HS-5 (cell line): Measurements from ENCODE around the gene LUC7L2.
"Not testable (repeated sequence)": the region's sequence is repeated elsewhere in the genome, so short reads cannot be mapped to it uniquely, and the experiment has no call there.

Source experiments
- DNase-seq: peaks from one replicate; pipeline ENCODE4 v3.0.0-alpha.2; 2012; ENCODE audit warnings: low read depth

LUC7L2 gene, protein sequence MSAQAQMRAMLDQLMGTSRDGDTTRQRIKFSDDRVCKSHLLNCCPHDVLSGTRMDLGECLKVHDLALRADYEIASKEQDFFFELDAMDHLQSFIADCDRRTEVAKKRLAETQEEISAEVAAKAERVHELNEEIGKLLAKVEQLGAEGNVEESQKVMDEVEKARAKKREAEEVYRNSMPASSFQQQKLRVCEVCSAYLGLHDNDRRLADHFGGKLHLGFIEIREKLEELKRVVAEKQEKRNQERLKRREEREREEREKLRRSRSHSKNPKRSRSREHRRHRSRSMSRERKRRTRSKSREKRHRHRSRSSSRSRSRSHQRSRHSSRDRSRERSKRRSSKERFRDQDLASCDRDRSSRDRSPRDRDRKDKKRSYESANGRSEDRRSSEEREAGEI

DNA sequence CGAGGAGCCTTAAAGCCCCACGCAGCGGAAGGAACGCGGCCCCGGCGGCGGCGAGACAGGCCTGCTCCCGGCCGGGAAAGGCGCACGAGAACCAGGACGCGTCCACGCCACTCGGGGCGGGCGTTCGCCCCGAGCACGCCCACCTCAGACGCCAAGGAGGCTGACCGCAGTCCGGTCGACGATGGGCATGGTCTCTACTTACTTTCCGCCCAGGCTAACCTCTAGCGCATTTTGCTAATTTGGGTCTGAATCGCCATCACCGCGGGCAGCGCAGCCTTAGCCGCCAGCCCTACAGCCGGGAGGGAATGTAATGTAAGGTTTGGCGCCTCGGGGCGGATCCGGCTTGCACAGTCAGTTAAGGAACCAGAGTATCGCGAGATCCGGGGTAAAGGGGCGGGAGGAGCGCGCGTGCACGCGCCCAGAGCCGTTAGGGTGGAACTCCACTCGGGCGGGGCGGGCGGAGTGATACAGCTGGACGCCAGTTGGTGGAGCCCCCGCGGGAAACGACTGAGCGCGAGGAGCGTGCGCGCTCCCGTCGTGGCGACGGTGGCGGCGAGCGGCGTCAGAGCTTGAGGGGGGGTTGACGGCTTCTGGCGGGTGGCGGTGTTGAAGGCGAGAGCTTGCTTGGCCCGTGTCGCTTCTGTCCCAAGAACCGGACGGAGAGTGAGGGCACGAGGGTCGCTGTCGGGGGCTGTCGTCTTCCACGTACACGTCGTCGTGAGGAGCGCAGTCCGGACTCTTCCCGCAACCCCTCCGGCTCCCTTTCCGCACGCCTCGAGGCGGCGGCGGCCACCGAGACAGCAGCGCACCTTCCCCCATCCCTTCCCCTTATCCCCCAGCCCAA, at the start of gene LUC7L2:
LUC7L2 (plus strand) TSS at position 529 of the 844 bp plus-strand sequence. CDS start 368 bp downstream, outside the sequence.
- DNase-seq, result peak; percentile 87

DNA sequence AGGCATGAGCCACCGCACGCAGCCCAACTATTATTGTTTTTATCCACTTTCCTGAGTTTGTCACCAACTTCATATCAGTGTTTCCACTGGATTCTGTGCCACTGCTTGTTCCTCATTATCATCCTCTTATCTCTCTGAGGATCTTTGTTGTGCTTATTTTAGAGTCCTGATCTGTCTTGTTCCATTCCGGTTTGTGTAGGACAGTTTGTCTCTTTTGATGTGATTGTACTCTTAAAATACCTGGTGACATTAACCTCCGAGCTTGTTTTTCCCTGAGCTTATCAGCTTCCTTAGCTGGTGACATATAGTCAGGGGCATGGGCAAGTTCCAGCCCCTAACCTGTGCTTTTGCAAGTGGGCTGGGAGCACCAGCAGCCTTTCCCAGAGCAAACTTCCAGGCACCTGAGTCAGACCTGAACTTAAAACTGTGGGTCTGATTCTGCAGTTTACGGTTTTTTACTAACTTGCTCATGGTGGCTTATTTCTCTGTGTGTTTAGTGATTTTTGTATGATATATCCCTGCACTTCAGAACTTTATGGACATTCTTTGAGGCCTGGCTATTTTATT, 41.7 kb upstream of the LUC7L2 start:
- no peak for DNase-seq

DNA sequence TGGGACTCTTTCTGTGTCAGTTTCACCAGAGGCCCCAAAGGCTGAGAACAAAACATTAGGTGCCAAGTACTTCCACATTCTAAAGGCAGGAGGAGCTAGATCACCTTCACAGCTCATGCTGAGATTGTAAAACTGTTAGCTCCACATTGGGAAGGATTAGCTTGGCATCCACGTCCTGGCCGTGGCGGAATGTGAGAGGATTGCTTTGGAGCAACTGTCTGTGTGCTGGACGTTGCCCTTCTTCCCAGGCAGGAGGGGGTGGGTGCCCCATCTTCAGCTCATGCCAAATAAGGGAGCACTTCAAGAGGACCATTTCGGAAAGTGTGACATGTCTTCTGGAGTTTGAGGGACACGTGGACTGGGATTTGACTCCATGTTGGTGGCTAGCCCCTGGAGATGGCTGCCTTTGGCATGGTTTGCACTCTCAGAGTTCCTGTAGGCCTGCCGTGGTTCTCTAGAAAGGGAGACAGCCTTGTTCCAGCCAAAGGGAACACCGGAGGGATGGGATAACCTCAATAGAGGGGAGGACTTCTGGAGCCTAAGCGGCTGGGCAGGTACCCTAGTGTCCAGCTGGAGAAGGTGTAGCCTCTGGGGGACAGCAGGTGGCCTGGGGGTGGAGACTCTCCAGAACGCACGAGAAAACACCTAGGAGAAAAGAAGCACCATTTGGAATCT, 38.5 kb upstream of the LUC7L2 start:
- no peak for DNase-seq

DNA sequence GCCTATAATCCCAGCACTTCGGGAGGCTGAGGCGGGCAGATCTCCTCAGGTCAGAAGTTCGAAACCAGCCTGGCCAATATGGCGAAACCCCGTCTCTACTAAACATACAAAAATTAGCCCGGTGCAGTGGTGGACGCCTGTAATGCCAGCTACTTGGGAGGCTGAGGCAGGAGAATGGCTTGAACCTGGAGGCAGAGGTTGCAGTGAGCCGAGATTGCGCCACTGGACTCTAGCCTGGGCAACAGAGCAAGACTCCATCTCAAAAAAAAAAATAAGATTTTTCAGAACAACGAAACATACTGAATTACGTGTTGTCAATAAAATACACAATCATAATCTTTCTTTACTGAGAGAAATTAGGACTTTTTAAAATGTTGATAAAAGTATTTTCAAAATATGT, 35.0 kb upstream of the LUC7L2 start:
- DNase-seq, result not testable (repeated sequence)

DNA sequence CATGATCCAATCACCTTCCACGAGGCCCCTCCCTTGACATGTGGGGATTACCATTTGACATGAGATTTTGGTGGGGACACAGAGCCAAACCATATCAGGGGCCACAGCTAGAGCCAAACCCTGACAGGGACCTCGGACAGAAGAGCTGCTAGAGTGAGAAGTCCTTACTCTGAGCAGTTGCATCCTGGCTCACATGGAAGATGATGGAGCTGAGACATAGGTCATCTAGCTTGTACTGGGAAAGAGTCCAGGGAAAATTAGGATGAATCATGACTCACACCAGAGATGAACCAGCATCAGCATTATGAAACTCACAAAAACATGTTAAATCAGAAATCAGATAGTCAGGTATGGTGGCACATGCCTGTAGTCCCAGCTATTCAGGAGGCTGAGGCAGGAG, 31.3 kb upstream of the LUC7L2 start:
- DNase-seq, result peak; percentile 71

DNA sequence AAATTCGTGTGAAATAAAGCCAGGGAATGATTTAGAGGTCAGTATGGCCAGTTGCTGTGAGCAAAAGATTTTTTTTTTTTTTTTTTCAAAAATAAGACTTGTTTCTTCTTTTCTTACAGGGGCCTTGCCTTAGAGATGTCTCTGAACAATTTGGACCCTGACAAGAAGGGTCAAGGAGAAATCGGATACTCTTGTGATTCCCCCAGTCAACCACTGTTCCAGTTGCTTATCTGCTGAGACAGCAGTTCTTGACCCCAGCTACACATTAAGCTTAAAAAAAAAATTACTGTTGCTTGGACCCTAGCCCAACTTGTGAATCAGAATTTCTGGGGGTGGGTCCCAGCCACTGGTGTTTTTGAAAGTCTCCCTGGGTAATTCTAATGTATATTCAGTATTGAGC, 30.6 kb upstream of the LUC7L2 start:
- DNase-seq, result no peak

DNA sequence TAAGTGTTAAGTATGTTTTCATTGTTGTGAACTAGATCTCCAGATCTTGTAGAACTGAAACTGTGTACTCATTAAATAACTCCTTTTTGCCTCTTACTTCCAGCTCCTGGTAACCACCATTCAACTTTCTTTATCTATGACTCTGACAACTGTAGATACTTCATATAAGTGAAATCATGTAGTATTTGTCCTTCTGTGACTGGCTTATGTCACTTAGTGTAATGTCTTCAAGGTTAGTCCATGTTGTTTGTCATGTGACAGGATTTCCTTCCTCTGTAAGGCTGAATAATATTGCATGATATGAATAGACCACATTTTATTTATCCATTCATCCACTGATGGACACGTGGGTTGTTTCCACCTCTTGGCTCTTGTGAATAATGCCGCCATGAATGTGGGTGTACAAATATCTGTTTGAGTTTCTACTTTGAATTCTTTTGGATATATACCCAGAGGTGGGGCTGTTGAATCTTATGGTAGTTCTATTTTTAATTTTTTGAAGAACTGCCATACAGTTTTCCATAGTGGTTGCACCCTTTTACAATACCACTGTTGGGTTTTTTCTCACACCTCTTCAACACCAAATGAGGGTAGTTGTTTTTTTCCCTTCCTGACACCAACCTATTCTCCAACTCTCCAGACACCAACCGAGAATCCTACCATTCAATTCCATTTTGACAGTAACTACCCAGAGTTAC, 29.2 kb upstream of the LUC7L2 start:
- no peak for DNase-seq

DNA sequence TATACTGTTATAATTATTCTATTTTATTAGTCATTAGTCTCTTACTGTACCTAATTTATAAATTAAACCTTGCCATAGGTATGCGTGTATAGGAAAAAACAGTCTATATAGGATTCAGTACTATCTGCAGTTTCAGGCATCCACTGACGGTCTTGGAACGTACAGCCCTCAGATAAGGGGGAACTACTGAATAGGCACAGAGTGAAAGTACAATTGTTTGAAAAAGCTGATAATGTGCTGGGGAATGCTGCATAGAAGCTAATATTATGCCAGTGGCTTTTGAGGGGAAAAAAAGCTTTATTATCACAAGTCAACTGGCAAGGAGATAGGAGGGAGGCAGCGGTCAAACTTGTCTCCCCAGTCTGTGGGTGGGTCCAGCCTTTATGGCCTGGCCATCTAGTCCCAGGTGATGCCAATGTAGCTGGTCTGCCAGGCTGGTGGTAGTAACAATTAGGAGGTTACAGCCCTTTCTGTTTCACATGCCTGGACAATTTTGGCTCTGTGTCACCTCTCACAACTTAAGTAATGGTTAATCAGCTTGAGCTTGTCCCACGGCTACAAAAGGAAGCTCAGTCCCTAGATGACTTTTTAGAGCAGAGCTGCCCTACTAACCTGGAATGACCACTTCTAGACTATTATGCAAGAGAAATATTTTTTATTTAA, 26.9 kb upstream of the LUC7L2 start:
- no peak for DNase-seq

DNA sequence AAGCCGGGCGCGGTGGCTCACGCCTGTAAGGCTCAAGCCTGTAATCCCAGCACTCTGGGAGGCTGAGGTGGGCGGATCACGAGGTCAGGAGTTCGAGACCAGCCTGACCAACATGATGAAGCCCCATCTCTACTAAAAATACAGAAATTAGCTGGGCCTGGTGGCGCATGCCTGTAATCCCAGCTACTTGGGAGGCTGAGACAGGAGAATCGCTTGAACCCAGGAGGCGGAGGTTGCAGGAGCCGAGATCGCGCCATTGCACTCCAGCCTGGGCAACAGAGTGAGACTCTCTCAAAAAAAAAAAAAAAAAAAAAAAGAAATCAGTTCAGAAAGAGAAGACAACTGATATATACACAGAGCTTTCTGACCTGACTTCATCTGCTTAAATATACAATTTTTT, 26.3 kb upstream of the LUC7L2 start:
- DNase-seq, result not testable (repeated sequence)

DNA sequence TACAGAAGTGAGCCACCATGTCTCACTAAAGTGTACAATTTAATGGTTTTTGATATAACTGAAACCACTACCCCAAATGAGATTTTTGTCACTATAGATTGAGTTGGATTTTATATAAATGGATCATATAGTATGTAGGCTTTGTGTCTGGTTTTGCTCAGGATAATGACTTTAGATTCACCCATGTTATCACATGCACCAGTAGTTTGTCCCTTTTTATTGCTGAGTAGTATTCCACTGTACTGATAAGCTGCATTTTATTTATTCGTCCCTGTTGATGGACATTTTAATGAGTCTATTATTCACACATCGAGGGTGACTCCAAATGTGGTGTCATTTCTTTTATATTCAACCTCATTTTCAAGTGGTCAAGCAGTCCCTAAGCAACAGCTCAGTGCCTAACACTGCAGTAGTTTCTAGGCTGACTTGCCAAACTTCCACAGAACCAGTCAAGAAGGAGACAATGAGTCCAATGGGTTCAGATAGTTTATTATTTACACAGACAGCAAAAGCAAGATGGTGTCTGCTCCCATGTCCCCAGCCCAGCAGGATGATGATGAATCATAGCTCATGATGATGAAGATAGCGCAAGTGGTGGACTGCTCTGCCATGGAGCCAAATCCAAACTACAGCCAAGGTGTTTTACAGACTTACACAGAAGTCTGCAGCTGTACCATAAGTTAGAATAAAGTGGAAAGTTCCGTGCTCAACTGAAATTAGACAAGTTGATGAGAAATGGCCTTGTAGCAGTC, 25.1 kb upstream of the LUC7L2 start:
- DNase-seq, result no peak

DNA sequence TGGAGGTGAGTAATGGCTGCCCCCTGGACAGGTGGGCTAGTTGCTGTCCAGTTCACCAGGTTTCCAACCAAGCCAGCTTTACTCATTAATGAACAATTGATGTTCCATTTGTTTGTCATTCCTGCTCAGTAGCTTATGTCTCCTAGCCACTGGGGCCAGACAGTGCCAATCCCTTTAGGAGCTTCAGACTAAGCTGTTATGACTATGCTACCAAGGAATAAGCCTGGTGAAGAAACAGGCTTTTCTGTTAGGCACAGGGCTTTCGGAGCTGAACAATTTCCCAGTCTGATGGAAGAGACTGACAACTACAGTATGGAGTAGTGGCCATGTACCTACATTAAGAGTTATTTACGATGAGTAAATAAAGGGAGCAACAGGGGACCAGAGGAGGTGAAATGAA, 20.7 kb upstream of the LUC7L2 start:
- no peak for DNase-seq

DNA sequence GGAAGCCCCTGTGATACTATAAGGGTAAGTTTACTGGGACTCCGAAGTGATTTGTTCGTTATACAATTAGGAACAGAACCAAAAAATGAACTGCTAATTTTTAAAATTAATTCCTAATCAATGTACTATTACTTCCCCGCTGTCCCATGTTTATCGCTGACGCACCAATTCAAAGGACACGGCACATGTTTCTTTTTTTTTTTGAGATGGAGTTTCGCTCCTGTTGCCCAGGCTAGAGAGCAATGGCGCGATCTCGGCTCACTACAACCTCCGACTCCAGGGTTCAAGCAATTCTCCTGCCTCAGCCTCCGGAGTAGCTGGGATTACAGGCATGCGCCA, 20.0 kb upstream of the LUC7L2 start:
- DNase-seq, result no peak

DNA sequence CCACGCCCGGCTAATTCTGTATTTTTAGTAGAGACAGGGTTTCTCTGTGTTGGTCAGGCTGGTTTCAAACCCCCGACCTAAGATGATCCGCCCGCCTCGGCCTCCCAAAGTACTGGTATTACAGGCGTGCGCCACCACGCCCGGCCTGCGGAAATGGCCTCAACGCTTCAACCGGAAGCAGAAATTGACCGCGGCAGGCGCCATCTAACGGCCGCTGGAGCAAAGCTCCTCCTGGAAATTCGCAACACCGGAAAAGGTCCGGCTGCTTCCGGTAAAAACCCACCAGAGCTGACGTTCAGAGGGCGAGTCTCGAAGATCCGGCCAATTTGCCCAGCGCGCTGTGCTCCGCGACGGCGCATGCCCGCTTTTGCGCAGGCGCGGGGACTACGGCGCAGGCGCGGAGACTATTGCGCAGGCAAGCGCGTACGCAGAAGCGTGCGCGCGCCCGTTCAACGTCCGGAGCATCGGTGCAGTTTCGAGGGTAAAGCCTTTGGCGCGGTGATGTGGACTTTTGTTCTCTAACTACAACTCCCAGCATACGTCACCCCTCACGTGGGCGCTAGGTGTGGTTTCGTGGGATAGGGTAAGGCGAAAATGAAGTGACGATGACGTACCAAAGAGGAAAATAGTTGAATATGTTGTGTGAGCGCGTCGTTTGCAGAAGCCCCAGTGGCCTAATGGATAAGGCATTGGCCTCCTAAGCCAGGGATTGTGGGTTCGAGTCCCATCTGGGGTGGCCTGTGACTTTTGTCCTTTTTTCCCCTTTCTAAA, 19.5 kb upstream of the LUC7L2 start:
- peak; percentile 94 for DNase-seq

DNA sequence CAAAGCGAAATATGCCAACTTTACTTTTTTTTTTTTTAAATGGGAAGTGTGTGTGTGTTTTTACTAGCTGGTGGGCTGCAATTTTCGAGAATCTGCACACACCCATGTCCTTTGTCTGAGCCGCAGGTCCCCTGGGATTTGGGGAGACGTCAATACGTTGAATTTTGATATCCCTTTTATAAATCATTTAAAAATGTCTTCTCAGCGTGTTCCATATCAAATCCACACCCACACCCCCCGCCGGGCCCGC, 19.0 kb upstream of the LUC7L2 start:
- peak; percentile 43 for DNase-seq

DNA sequence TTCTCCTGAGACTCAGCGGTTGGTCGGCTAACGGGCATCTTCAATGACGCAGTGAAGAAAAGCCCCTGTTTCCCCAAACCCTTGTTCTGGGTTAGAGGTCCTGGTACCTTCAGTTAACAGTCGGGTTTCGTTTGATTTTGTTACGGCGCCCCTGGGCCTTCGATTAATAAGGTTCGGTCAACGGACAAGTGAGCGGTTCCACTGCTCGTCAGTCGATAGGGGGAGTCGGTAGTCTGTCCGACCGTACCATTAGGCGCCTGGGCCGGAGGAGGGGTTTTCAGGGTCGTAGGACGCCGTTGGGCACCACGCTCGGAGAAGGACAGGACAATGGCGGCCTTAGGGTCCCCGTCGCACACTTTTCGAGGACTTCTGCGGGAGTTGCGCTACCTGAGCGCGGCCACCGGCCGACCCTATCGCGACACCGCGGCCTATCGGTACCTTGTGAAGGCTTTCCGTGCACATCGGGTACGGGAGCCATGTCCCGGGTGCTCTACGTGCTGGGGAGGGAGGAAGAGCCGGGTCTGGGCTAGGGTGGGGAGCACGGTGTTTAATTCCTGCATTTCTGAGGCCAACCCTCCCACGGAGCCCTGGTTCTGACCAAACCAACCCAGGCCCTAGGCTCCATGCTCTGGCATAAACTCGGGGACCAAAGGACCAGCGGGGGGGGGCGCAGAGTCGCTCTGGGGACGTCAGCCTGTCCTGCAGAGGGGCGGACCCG, 18.5 kb upstream of the LUC7L2 start, which contains the start of gene FMC1:
FMC1 (plus strand) TSS at position 280 of the 718 bp plus-strand sequence; CDS start at position 328, 48 bp downstream.
- peak; percentile 59 for DNase-seq

DNA sequence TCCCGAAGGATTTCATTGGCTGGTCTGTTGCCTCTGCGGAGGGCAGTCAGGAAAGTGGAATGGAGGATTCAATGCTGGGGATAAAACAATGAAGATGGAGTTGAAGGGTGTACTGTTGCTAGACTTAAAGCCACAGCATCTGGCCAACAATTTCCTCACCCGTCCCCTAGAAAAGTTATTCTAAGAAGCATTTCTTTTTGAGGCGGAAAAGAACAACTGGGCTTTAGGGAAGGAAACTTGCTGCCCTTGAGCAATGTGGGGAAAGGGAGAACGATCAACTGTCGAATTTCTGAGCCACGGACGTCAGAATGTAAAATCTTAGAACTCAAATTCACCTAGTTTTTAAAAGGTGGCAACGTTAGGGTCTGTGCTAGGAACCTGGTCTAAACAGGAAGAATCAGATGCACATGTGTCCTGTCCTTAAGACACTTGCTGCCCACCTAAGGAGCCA, 17.9 kb upstream of the LUC7L2 start:
- no peak for DNase-seq

DNA sequence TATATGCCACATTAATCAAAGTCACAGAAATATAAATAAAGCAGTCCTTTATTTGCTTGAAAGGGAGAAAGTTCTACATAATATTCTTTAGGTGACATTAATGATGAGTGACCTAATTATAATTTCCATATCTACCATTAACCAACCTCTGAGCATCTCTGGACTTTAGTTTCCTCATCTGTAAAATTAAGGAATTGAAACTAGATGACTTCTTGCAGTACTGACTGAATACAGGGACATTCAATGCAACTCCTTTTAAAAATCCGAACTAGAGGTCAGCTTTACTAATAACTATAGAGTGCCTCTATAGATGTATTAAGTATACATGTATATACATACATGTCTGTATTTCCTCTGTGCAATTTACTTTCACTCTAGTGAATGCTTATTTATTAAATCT, 14.7 kb upstream of the LUC7L2 start:
- no peak for DNase-seq

DNA sequence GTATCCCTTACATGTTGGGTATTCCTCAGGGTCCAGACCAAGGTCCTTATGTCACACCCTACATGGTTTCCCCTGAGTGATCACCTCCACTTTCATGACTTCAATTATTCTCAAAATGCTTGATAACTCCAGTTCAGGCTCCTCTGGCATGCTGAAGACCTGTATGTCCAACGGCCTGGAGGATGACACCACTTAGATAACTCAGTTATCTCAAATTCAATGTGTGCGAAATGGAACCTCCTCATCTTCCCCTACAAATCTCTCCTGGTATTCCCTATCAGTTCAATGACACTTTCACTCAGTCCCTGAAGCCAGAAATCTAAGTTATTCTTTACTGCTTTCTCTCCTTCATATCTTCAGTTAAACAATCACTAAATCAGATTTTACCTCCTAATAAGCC, 8.7 kb upstream of the LUC7L2 start:
- no peak for DNase-seq

DNA sequence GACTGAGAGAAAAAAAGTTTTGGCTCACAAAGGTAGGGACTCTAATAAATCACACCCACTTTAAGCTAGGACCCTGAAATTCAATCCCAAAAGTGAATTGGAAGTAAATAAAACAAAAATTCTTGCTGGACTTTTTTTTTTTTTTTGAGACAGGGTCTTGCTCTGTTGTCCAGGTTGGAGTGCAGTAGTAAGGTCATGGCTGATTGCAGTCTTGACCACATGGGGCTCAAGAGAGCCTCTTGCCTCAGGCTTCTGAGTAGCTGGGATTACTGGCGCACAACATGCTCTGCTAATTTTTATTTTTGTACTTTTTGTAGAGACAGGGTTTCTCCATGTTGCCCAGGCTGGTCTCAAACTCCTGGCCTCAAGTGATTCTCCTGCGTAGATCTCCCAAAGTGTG, 5.0 kb upstream of the LUC7L2 start:
- no peak for DNase-seq
